ENCODE measurements around the gene PCSK2.

GRCh38 chr20:17491041-17491440 lies 264.2 kb downstream of the PCSK2 start:
- TF ChIP-seq CTCF (IDR thresholded peaks at IDR 0.05 in 4 of 5, conservative IDR thresholded peaks at IDR 0.05 in 1 of 5) (no peak), POLR2A (IDR thresholded peaks at IDR 0.05) (no peak)
